Measurements from ENCODE around the gene AGAP1. TPM values are rescaled to one million over a fixed set of nuclear protein-coding genes. Genes with fewer than 3 reads are reported as not detected.

AGAP1 gene
- total and polyA plus RNA-seq, 2 donors from 2014 or later = 8.1 to 44.5 TPM

- Histone ChIP-seq H3K36me3 (ENCODE audit: control insufficient read depth in 2 of 3, insufficient read depth in 3 of 3, low read length in 3 of 3) (no peaks in the 10 kb centered on the region), H3K4me3 (ENCODE audit: low read length in 3 of 3) (no peak overlapping the region), H3K9ac (ENCODE audit: low read length in 3 of 3) (no peak overlapping the region), H3K4me1 (ENCODE audit: control insufficient read depth in 2 of 3, insufficient read depth in 2 of 3, low read depth in 1 of 3, low read length in 3 of 3) (no peaks in the 10 kb centered on the region), H3K27ac (ENCODE audit: low read depth in 2 of 2, low read length in 2 of 2) (no peak overlapping the region), H3K27me3 (ENCODE audit: control insufficient read depth, insufficient read depth, low read length) (no peaks in the 10 kb centered on the region), H3K9me3 (ENCODE audit: control insufficient read depth in 2 of 3, insufficient read depth in 1 of 3, low read length in 3 of 3) (no peaks in the 10 kb centered on the region)
- TF ChIP-seq CTCF (IDR thresholded peaks at IDR 0.05; ENCODE audit: borderline replicate concordance, extremely low read depth, insufficient read depth) = no peak
- FAIRE-seq (no peak), DNase-seq (peak in 1 of 5 donors; percentile 18)
- intact Hi-C loops (cut with DNase I) = no loop called here
Measured at GRCh38 chr2:235842941-235843340, 349.1 kb downstream of the AGAP1 start.

GRCh38 chr2:235843591-235844395, 349.9 kb downstream of the AGAP1 start:
- intact Hi-C loops (cut with DNase I) = no loop called here
- no peaks in the 10 kb centered on the region for H3K27me3 ChIP-seq (ENCODE audit: control insufficient read depth, insufficient read depth, low read length)
- no peak overlapping the region for H3K4me3 ChIP-seq (ENCODE audit: low read length in 3 of 3)
- FAIRE-seq = no peak
- H3K9ac ChIP-seq (ENCODE audit: low read length in 3 of 3) = no peak overlapping the region
- peak in 1 of 5 donors; percentile 9 for DNase-seq
- H3K9me3 ChIP-seq (ENCODE audit: control insufficient read depth in 2 of 3, insufficient read depth in 1 of 3, low read length in 3 of 3) = no peaks in the 10 kb centered on the region
- H3K4me1 ChIP-seq (ENCODE audit: control insufficient read depth in 2 of 3, insufficient read depth in 2 of 3, low read depth in 1 of 3, low read length in 3 of 3) = no peaks in the 10 kb centered on the region
- no peaks in the 10 kb centered on the region for H3K36me3 ChIP-seq (ENCODE audit: control insufficient read depth in 2 of 3, insufficient read depth in 3 of 3, low read length in 3 of 3)
- H3K27ac ChIP-seq (ENCODE audit: low read depth in 2 of 2, low read length in 2 of 2) = no peak overlapping the region
- no peak for TF ChIP-seq CTCF (IDR thresholded peaks at IDR 0.05; ENCODE audit: borderline replicate concordance, extremely low read depth, insufficient read depth)

- no peak overlapping the region for H3K27ac ChIP-seq (ENCODE audit: low read depth in 2 of 2, low read length in 2 of 2)
- H3K36me3 ChIP-seq (ENCODE audit: control insufficient read depth in 2 of 3, insufficient read depth in 3 of 3, low read length in 3 of 3) = no peaks in the 10 kb centered on the region
- FAIRE-seq (no peak), DNase-seq (peak in 2 of 5 donors; percentile 17 to 42)
- no peaks in the 10 kb centered on the region for H3K9me3 ChIP-seq (ENCODE audit: control insufficient read depth in 2 of 3, insufficient read depth in 1 of 3, low read length in 3 of 3)
- H3K4me3 ChIP-seq (ENCODE audit: low read length in 3 of 3) = no peak overlapping the region
- TF ChIP-seq CTCF (IDR thresholded peaks at IDR 0.05; ENCODE audit: borderline replicate concordance, extremely low read depth, insufficient read depth) = no peak
- no peaks in the 10 kb centered on the region for H3K4me1 ChIP-seq (ENCODE audit: control insufficient read depth in 2 of 3, insufficient read depth in 2 of 3, low read depth in 1 of 3, low read length in 3 of 3)
- intact Hi-C loops (cut with DNase I) = no loop called here
- no peaks in the 10 kb centered on the region for H3K27me3 ChIP-seq (ENCODE audit: control insufficient read depth, insufficient read depth, low read length)
- H3K9ac ChIP-seq (ENCODE audit: low read length in 3 of 3) = no peak overlapping the region
Measured at GRCh38 chr2:235844561-235844960, 350.7 kb downstream of the AGAP1 start.

Measured in kidney (tissue), 14 donors.